BE2C (cell line): ENCODE measurements around the gene OR6S1.
"Not testable (repeated sequence)": the region's sequence is repeated elsewhere in the genome, so short reads cannot be mapped to it uniquely, and the experiment has no call there.

Experiments used
- DNase-seq: peaks from one replicate; pipeline ENCODE4 v3.0.0-alpha.2; 2020
- H3K27me3 ChIP-seq: fragments of 250-450 bp; sonication (Bioruptor Pico); 2 replicates; pipeline ENCODE4 v1.5.1; 2020; ENCODE audit warnings: mild to moderate bottlenecking
- H3K36me3 ChIP-seq: fragments of 250-450 bp; sonication (Bioruptor Pico); 2 replicates; pipeline ENCODE4 v1.5.1; 2020; ENCODE audit warnings: mild to moderate bottlenecking
- H3K4me1 ChIP-seq: fragments of 250-450 bp; sonication (Bioruptor Pico); 2 replicates; pipeline ENCODE4 v1.5.1; 2020
- H3K4me3 ChIP-seq: 2 replicates; pipeline ENCODE4 v1.5.1; 2011; ENCODE audit warnings: low read depth, low read length
- H3K9me3 ChIP-seq: fragments of 250-450 bp; sonication (Bioruptor Pico); 2 replicates; pipeline ENCODE4 v1.5.1; 2020
- CTCF ChIP-seq: IDR thresholded peaks from 2 replicates; pipeline ENCODE4 v1.5.1; 2012; ENCODE audit warnings: mild to moderate bottlenecking, low read depth, low read length

Gene OR6S1

GRCh38 chr14:20597108-20597507, 44.4 kb downstream of the OR6S1 start:
- no peaks in the 10 kb centered on the region for H3K36me3 ChIP-seq
- H3K4me3 ChIP-seq, result no peak overlapping the region
- no peaks in the 10 kb centered on the region for H3K4me1 ChIP-seq
- TF ChIP-seq CTCF, result no peak
- no peak for DNase-seq
- H3K9me3 ChIP-seq, result no peaks in the 10 kb centered on the region
- H3K27me3 ChIP-seq, result peaks cover 7% of the 10 kb centered on the region

- H3K27me3 ChIP-seq, result peaks cover 21% of the 10 kb centered on the region
- not testable (repeated sequence) for H3K4me3 ChIP-seq, H3K9me3 ChIP-seq, H3K36me3 ChIP-seq, H3K4me1 ChIP-seq, DNase-seq
These were observed 45.8 kb downstream of the OR6S1 start for GRCh38 chr14:20595726-20596125.

GRCh38 chr14:20592574-20592973, 48.9 kb downstream of the OR6S1 start:
- Histone ChIP-seq H3K4me1 (no peaks in the 10 kb centered on the region), H3K9me3 (0 out of 2 replicates have a peak, but pooled peaks cover 3% of the 10 kb centered on the region), H3K36me3 (no peaks in the 10 kb centered on the region), H3K27me3 (peaks cover 28% of the 10 kb centered on the region), H3K4me3 (no peak overlapping the region)
- TF ChIP-seq CTCF, result no peak
- DNase-seq, result no peak

DNA sequence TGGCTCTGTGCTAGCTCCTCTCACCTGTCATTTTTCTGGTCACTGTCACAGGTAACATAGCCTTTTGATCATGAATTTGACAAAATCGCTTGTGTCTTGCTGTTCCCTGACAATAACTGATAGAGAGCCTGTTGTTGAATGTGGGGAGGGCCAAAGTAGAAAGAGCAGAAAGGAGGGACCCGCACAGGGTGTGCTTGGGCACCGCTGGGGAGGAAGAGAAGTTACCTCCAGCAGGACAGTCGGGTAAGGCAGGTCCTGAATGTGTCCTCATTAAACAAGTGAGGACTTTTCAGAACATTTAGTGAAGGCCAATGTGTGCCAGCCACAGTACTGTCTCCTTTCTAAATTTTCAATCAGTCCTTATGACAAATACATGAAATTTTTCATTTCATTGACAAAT, 50.3 kb downstream of the OR6S1 start, which contains the start of gene RNASE12:
RNASE12 (minus strand) TSS at position 142 of the 400 bp plus-strand sequence. CDS start 653 bp downstream, outside the sequence.
- Histone ChIP-seq H3K27me3 (peaks cover 28% of the 10 kb centered on the region), H3K36me3 (no peaks in the 10 kb centered on the region), H3K4me3 (no peak within 1 kb of the TSS), H3K4me1 (no peaks in the 10 kb centered on the region), H3K9me3 (0 out of 2 replicates have a peak, but pooled peaks cover 3% of the 10 kb centered on the region)
- TF ChIP-seq CTCF, result no peak
- no peak for DNase-seq
